ENCODE data around the gene MBD4. TPM values are rescaled to one million over a fixed set of nuclear protein-coding genes. Genes with fewer than 3 reads are reported as not detected.

Gene MBD4
- total and polyA plus RNA-seq, 2 donors (not counting 1 experiment from before 2014, with no cell fraction given) = 95.7 to 140 TPM

DNA sequence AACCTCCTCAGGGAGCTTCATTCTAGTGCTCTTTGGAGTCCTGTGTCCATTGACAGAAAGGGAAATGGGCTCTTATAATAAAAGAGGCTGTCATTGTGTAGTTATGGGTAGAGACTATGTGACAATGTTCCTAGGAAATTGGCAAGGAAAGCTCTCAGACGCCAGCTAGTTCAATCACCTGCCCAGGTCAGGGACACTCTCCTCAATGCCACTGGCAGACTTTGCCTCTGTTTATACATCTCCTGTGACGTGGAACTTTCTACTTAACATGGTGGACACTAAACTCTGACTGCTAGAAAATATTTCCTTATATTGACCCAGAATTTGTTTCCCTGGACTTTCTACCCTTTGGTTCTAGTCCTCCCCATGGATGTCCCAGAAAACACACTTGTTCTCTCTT lies 14.1 kb downstream of the MBD4 start:
- 87% methylated on average over 2 of the region's 2 CpGs for WGBS (ENCODE audit: insufficient coverage)
- no peak overlapping the region for H3K4me3 Mint-ChIP-seq
- peaks cover 16% of the 10 kb centered on the region for H3K79me2 ChIP-seq (ENCODE audit: control insufficient read depth, insufficient read depth, low read length)
- no peaks in the 10 kb centered on the region for H4K20me1 ChIP-seq (ENCODE audit: control insufficient read depth, insufficient read depth, low read length, poor library complexity, severe bottlenecking)
- ChIA-PET CTCF (interaction anchor here (1.1 to 3.2 kb wide), 2 partner anchors 14 to 26 kb away, joined by 5 to 9 read pairs; partner anchors contain the start of genes IFT122 and MBD4), POLR2A (interaction anchor here (0.6 to 0.8 kb wide), 4 partner anchors 14 to 746 kb away, joined by 3 to 5 read pairs (median 5); partner anchors contain the start of genes IFT122 and MBD4)
- no peak overlapping the region for H3K27ac Mint-ChIP-seq
- no peak for ATAC-seq (ENCODE audit: low read depth)
- H3K4me1 Mint-ChIP-seq = peaks cover 57% of the 10 kb centered on the region
- no peak overlapping the region for H3K9ac ChIP-seq (ENCODE audit: low read length)
- peaks cover 8% of the 10 kb centered on the region in 2 experiments for H3K36me3 ChIP-seq (replicated peaks in 1 of 2; ENCODE audit: control extremely low read depth in 1 of 2, control insufficient read depth in 1 of 2, extremely low read depth in 1 of 2, insufficient read depth in 2 of 2, low read length in 1 of 2)
- intact Hi-C loops (cut with micrococcal nuclease) = loop anchor here (2.0 kb wide), 1 partner anchor 13 kb away; the partner anchor contains the start of gene MBD4
- peaks cover 0 to 21% (median 14%) of the 10 kb centered on the region in 3 donors for H3K9me3 ChIP-seq (ENCODE audit: control extremely low read depth in 1 of 3, control insufficient read depth in 2 of 3, insufficient read depth in 1 of 3, low read length in 2 of 3)
- no peak overlapping the region for H2AFZ ChIP-seq (ENCODE audit: insufficient read depth, low read depth, low read length, poor library complexity, severe bottlenecking)
- H3K27ac ChIP-seq (ENCODE audit: low read length in 2 of 2) = no peak overlapping the region
- peaks cover 33 to 48% of the 10 kb centered on the region in 2 donors for H3K4me1 ChIP-seq (ENCODE audit: control insufficient read depth in 2 of 2, insufficient read depth in 2 of 2, low read length in 2 of 2)
- H3K27me3 ChIP-seq (replicated peaks in 1 of 4; ENCODE audit: control extremely low read depth in 1 of 4, control insufficient read depth in 3 of 4, insufficient read depth in 4 of 4, low read length in 3 of 4) = no peaks in the 10 kb centered on the region
- H3K4me3 ChIP-seq (ENCODE audit: control extremely low read depth in 1 of 5, extremely low read depth in 1 of 5, insufficient read depth in 1 of 5, low read depth in 2 of 5, low read length in 4 of 5) = no peak overlapping the region
- no peak for TF ChIP-seq EZH2 (IDR thresholded peaks at IDR 0.05; ENCODE audit: borderline replicate concordance, insufficient read depth, low read depth, low read length, poor library complexity, severe bottlenecking)
- TF ChIP-seq, protein P1, sequence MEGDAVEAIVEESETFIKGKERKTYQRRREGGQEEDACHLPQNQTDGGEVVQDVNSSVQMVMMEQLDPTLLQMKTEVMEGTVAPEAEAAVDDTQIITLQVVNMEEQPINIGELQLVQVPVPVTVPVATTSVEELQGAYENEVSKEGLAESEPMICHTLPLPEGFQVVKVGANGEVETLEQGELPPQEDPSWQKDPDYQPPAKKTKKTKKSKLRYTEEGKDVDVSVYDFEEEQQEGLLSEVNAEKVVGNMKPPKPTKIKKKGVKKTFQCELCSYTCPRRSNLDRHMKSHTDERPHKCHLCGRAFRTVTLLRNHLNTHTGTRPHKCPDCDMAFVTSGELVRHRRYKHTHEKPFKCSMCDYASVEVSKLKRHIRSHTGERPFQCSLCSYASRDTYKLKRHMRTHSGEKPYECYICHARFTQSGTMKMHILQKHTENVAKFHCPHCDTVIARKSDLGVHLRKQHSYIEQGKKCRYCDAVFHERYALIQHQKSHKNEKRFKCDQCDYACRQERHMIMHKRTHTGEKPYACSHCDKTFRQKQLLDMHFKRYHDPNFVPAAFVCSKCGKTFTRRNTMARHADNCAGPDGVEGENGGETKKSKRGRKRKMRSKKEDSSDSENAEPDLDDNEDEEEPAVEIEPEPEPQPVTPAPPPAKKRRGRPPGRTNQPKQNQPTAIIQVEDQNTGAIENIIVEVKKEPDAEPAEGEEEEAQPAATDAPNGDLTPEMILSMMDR (IDR thresholded peaks at IDR 0.05) = no peak
- H3K27me3 Mint-ChIP-seq = no peaks in the 10 kb centered on the region
- H3K9me3 Mint-ChIP-seq (ENCODE audit: insufficient read depth) = peaks cover 11% of the 10 kb centered on the region
- no peak for DNase-seq
- no peak overlapping the region for H3K4me2 ChIP-seq (replicated peaks; ENCODE audit: low read depth, low read length, poor library complexity, severe bottlenecking)

DNA sequence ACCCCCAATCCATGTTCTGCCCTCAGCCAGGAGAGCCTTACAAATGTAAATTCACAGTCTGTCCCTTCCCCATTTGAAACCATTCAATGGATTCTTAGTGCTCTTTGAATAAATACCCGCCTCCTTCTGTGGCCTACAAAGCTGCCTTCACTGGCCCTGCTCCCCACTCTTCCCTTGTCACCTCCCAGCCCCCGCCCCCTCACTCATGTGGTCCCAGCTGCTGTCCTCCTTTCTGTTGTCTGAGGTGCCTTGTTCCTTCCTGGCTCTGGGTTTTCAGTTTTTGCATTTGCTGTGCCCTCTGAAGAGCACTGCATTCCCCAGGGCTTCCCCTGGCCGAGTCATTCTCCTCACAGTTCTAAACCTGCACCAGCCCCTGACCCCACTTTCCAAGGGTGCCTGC lies 14.5 kb downstream of the MBD4 start:
- Mint-ChIP-seq H3K27me3 (no peaks in the 10 kb centered on the region), H3K4me3 (no peak overlapping the region), H3K4me1 (peaks cover 55% of the 10 kb centered on the region), H3K27ac (no peak overlapping the region), H3K9me3 (ENCODE audit: insufficient read depth) (peaks cover 11% of the 10 kb centered on the region)
- TF ChIP-seq, protein P1 (IDR thresholded peaks at IDR 0.05) = no peak
- no peak for TF ChIP-seq EZH2 (IDR thresholded peaks at IDR 0.05; ENCODE audit: borderline replicate concordance, insufficient read depth, low read depth, low read length, poor library complexity, severe bottlenecking)
- no peak overlapping the region for H3K4me2 ChIP-seq (replicated peaks; ENCODE audit: low read depth, low read length, poor library complexity, severe bottlenecking)
- H3K9ac ChIP-seq (ENCODE audit: low read length) = no peak overlapping the region
- H3K27me3 ChIP-seq (replicated peaks in 1 of 4; ENCODE audit: control extremely low read depth in 1 of 4, control insufficient read depth in 3 of 4, insufficient read depth in 4 of 4, low read length in 3 of 4) = no peaks in the 10 kb centered on the region
- no peak for DNase-seq
- peaks cover 16% of the 10 kb centered on the region for H3K79me2 ChIP-seq (ENCODE audit: control insufficient read depth, insufficient read depth, low read length)
- peaks cover 33 to 48% of the 10 kb centered on the region in 2 donors for H3K4me1 ChIP-seq (ENCODE audit: control insufficient read depth in 2 of 2, insufficient read depth in 2 of 2, low read length in 2 of 2)
- POLR2A ChIA-PET = interaction anchor here (0.6 to 0.8 kb wide), 2 partner anchors 15 to 746 kb away, joined by 3 to 5 read pairs; partner anchors contain the start of genes IFT122 and MBD4
- CTCF ChIA-PET = interaction anchor here (1.1 to 3.2 kb wide), 2 partner anchors 14 to 25 kb away, joined by 5 to 9 read pairs; partner anchors contain the start of genes IFT122 and MBD4
- no peaks in the 10 kb centered on the region for H4K20me1 ChIP-seq (ENCODE audit: control insufficient read depth, insufficient read depth, low read length, poor library complexity, severe bottlenecking)
- no peak for ATAC-seq (ENCODE audit: low read depth)
- no peak overlapping the region for H2AFZ ChIP-seq (ENCODE audit: insufficient read depth, low read depth, low read length, poor library complexity, severe bottlenecking)
- peaks cover 4 to 7% of the 10 kb centered on the region in 2 experiments for H3K36me3 ChIP-seq (replicated peaks in 1 of 2; ENCODE audit: control extremely low read depth in 1 of 2, control insufficient read depth in 1 of 2, extremely low read depth in 1 of 2, insufficient read depth in 2 of 2, low read length in 1 of 2)
- H3K27ac ChIP-seq (ENCODE audit: low read length in 2 of 2) = no peak overlapping the region
- H3K4me3 ChIP-seq (ENCODE audit: control extremely low read depth in 1 of 5, extremely low read depth in 1 of 5, insufficient read depth in 1 of 5, low read depth in 2 of 5, low read length in 4 of 5) = no peak overlapping the region
- intact Hi-C loops (cut with micrococcal nuclease) = loop anchor here (2.0 kb wide), 1 partner anchor 14 kb away; the partner anchor contains the start of gene MBD4
- peaks cover 0 to 21% (median 14%) of the 10 kb centered on the region in 3 donors for H3K9me3 ChIP-seq (ENCODE audit: control extremely low read depth in 1 of 3, control insufficient read depth in 2 of 3, insufficient read depth in 1 of 3, low read length in 2 of 3)
- WGBS (ENCODE audit: insufficient coverage) = 50% methylated on average over 2 of the region's 3 CpGs
